Activated T-helper 1 cell treated with anti-CD3 and anti-CD28 coated beads, Interleukin-2, amount 50 U/mL, for 16 hours (primary cell): ENCODE results near the gene RBM38.

ENCODE experiments used
- DNase-seq, 2 donors: peaks; one replicate each; pipeline ENCODE4 v3.0.0-alpha.2; 2020; ENCODE audit warnings: low read depth in 1 of 2, low spot score in 1 of 2

The RBM38 gene

GRCh38 chr20:57403216-57403615 lies 12.0 kb downstream of the RBM38 start:
- no peak for DNase-seq

- no peak for DNase-seq
Measured at GRCh38 chr20:57404006-57404405, 12.8 kb downstream of the RBM38 start.

- DNase-seq = no peak
Measured at GRCh38 chr20:57404419-57405072, 13.3 kb downstream of the RBM38 start.

GRCh38 chr20:57405236-57406016 lies 14.2 kb downstream of the RBM38 start:
- DNase-seq = no peak

GRCh38 chr20:57407541-57407956 lies 16.4 kb downstream of the RBM38 start:
- DNase-seq = no peak

GRCh38 chr20:57408131-57408530 lies 16.9 kb downstream of the RBM38 start:
- no peak for DNase-seq

- no peak for DNase-seq
Measured at GRCh38 chr20:57408536-57409233, 17.5 kb downstream of the RBM38 start.

GRCh38 chr20:57409316-57409671 lies 18.1 kb downstream of the RBM38 start:
- DNase-seq = no peak

- DNase-seq = no peak
Measured at GRCh38 chr20:57409672-57410397, 18.6 kb downstream of the RBM38 start.

GRCh38 chr20:57410398-57410920 lies 19.3 kb downstream of the RBM38 start:
- no peak for DNase-seq

- no peak for DNase-seq
Measured at GRCh38 chr20:57410924-57411323, 19.7 kb downstream of the RBM38 start.

- no peak for DNase-seq
Measured at GRCh38 chr20:57411406-57412283, 20.4 kb downstream of the RBM38 start.

- no peak for DNase-seq
Measured at GRCh38 chr20:57412347-57413029, 21.3 kb downstream of the RBM38 start.

- DNase-seq = no peak
Measured at GRCh38 chr20:57413986-57414385, 22.8 kb downstream of the RBM38 start.

- DNase-seq = no peak
Measured at GRCh38 chr20:57414867-57415592, 23.8 kb downstream of the RBM38 start.

GRCh38 chr20:57415771-57416170 lies 24.6 kb downstream of the RBM38 start:
- no peak for DNase-seq

GRCh38 chr20:57416296-57417022 lies 25.3 kb downstream of the RBM38 start:
- DNase-seq = no peak

- DNase-seq = no peak
Measured at GRCh38 chr20:57417051-57417689, 26.0 kb downstream of the RBM38 start.
